Measurements from ENCODE around the gene GPR85.

GRCh38 chr7:113083132-113083815, 3.4 kb downstream of the GPR85 start:
- TF ChIP-seq CTCF (conservative IDR thresholded peaks at IDR 0.05) (no peak), EZH2 (IDR thresholded peaks at IDR 0.05; ENCODE audit: low read depth) (no peak)

All from PC-9 (cell line).